H1 (cell line): ENCODE results near the gene LRTM2. TPM values are rescaled to one million over a fixed set of nuclear protein-coding genes. Genes with fewer than 3 reads are reported as not detected.

ENCODE experiments used
- CTCF ChIA-PET: fragments of 300-600 bp; sonication (Branson Sonifier 250); formaldehyde crosslinking; loops from one replicate; lab custom pipeline; 2021; ENCODE audit not compliant: partially characterized antibody; lab: Charles Lee
- POLR2A ChIA-PET: fragments of 300-600 bp; sonication (Branson Sonifier 250); formaldehyde crosslinking; loops from one replicate; lab custom pipeline; 2021; ENCODE audit warnings: inconsistent platforms; ENCODE audit not compliant: partially characterized antibody; lab: Charles Lee
- DNase-seq, 2 experiments: peaks; one replicate each; pipeline versions ENCODE4 v3.0.0 to v3.0.0-alpha.2; 2010 to 2022; ENCODE audit warnings: low spot score in 2 of 2, low read depth in 1 of 2, mixed read lengths in 1 of 2
- FAIRE-seq: peaks from 2 replicates; lab custom pipeline; 2011; peaks lifted over from hg19 to GRCh38; lab: Jason Lieb, UNC
- H2AFZ ChIP-seq: 2 replicates; pipeline ENCODE4 v1.8.1; 2012; ENCODE audit warnings: low read length, inconsistent platforms
- H2AK5ac ChIP-seq: 2 replicates; pipeline ENCODE4 v1.6.1; 2013; ENCODE audit warnings: low read depth, low read length
- H2BK120ac ChIP-seq: replicated peaks from 2 replicates; pipeline ENCODE3; 2013; ENCODE audit warnings: low read depth, low read length, inconsistent platforms
- H2BK12ac ChIP-seq: 2 replicates; pipeline ENCODE4 v1.6.1; 2013; ENCODE audit warnings: low read depth, low read length
- H2BK15ac ChIP-seq: 2 replicates; pipeline ENCODE4 v1.6.1; 2013; ENCODE audit warnings: low read length
- H2BK20ac ChIP-seq: 2 replicates; pipeline ENCODE4 v1.6.1; 2013; ENCODE audit warnings: low read length
- H2BK5ac ChIP-seq: 2 replicates; pipeline ENCODE4 v1.6.1; 2013; ENCODE audit warnings: low read depth, low read length
- H3K14ac ChIP-seq: 2 replicates; pipeline ENCODE4 v1.6.1; 2013; ENCODE audit warnings: inconsistent platforms; ENCODE audit not compliant: insufficient read length
- H3K18ac ChIP-seq: 2 replicates; pipeline ENCODE4 v1.6.1; 2013; ENCODE audit warnings: low read length; ENCODE audit errors: extremely low read depth
- H3K23ac ChIP-seq: 2 replicates; pipeline ENCODE4 v1.6.1; 2013; ENCODE audit warnings: inconsistent platforms; ENCODE audit not compliant: insufficient read length
- H3K23me2 ChIP-seq: 2 replicates; pipeline ENCODE4 v1.6.1; 2013; ENCODE audit warnings: low read depth, low read length
- H3K27ac ChIP-seq: 2 replicates; pipeline ENCODE4 v1.6.1; 2011; ENCODE audit warnings: low read depth, low read length, inconsistent platforms
- H3K27me3 ChIP-seq, 4 experiments: replicated peaks in 1 of 4; 1 replicate in 1 of 4; 2 replicates in 3 of 4; pipeline versions ENCODE4 v1.6.1 to v1.8.1; 2011 to 2013; ENCODE audit warnings: low read length in 3 of 4, mild to moderate bottlenecking in 3 of 4, inconsistent platforms in 2 of 4, mixed read lengths in 2 of 4, moderate library complexity in 1 of 4; ENCODE audit not compliant: control insufficient read depth in 3 of 4, insufficient read depth in 3 of 4; ENCODE audit errors: extremely low read depth in 1 of 4
- H3K36me3 ChIP-seq, 4 experiments: 2 replicates each; pipeline versions ENCODE4 v1.6.1 to v1.8.1; 2011 to 2013; ENCODE audit warnings: mild to moderate bottlenecking in 4 of 4, low read length in 3 of 4, moderate library complexity in 2 of 4, control low read depth in 1 of 4, inconsistent platforms in 1 of 4; ENCODE audit not compliant: insufficient read depth in 4 of 4, control insufficient read depth in 2 of 4
- H3K4ac ChIP-seq: replicated peaks from 2 replicates; pipeline ENCODE3; 2013; ENCODE audit warnings: low read length, low read depth, mixed read lengths, inconsistent platforms; ENCODE audit not compliant: insufficient read length
- H3K4me1 ChIP-seq, 4 experiments: replicated peaks in 1 of 4; 1 replicate in 1 of 4; 2 replicates in 3 of 4; pipeline versions ENCODE4 v1.6.1 to v1.8.1; 2011 to 2013; ENCODE audit warnings: low read length in 3 of 4, inconsistent platforms in 2 of 4, mixed read lengths in 1 of 4; ENCODE audit not compliant: insufficient read depth in 4 of 4, control insufficient read depth in 3 of 4
- H3K4me2 ChIP-seq, 2 experiments: 2 replicates each; pipeline versions ENCODE4 v1.6.1 to v1.8.1; 2011 to 2013; ENCODE audit warnings: low read depth in 2 of 2, low read length in 2 of 2, control low read depth in 1 of 2, inconsistent platforms in 1 of 2, mild to moderate bottlenecking in 1 of 2; ENCODE audit not compliant: insufficient read depth in 1 of 2
- H3K4me3 ChIP-seq, 4 experiments: fragments of 200-600, 300-600 bp in 1 of 4; sonication (generic), shearing (Covaris generic), sonication (Bioruptor Twin) in 1 of 4; 2 replicates each; pipeline versions ENCODE4 v1.5.1 to v1.8.1; 2011 to 2016; ENCODE audit warnings: low read length in 4 of 4, low read depth in 3 of 4, control low read depth in 2 of 4, inconsistent platforms in 2 of 4, mild to moderate bottlenecking in 2 of 4, mixed read lengths in 1 of 4, moderate library complexity in 1 of 4; ENCODE audit not compliant: insufficient read depth in 2 of 4; ENCODE audit errors: extremely low read depth in 1 of 4
- H3K56ac ChIP-seq: replicated peaks from 2 replicates; pipeline ENCODE3; 2013; ENCODE audit warnings: low read depth, mild to moderate bottlenecking, mixed read lengths, low read length, inconsistent platforms; ENCODE audit not compliant: insufficient read length
- H3K79me1 ChIP-seq: 2 replicates; pipeline ENCODE4 v1.6.1; 2013; ENCODE audit warnings: low read depth, low read length, control low read depth
- H3K79me2 ChIP-seq, 2 experiments: 2 replicates each; pipeline versions ENCODE4 v1.6.1 to v1.8.1; 2012 to 2013; ENCODE audit warnings: low read length in 2 of 2, mild to moderate bottlenecking in 2 of 2, inconsistent platforms in 1 of 2; ENCODE audit not compliant: insufficient read depth in 2 of 2, control insufficient read depth in 1 of 2
- H3K9ac ChIP-seq, 4 experiments: replicated peaks in 1 of 4; 1 replicate in 1 of 4; 2 replicates in 3 of 4; pipeline versions ENCODE4 v1.6.1 to v1.8.1; 2011 to 2013; ENCODE audit warnings: low read depth in 3 of 4, low read length in 3 of 4, control low read depth in 2 of 4, mild to moderate bottlenecking in 2 of 4, moderate library complexity in 2 of 4, inconsistent platforms in 1 of 4; ENCODE audit errors: extremely low read depth in 1 of 4
- H3K9me3 ChIP-seq, 2 experiments: 2 replicates each; pipeline versions ENCODE4 v1.6.1 to v1.8.1; 2012 to 2013; ENCODE audit warnings: mild to moderate bottlenecking in 2 of 2, moderate library complexity in 2 of 2, control low read depth in 1 of 2, inconsistent platforms in 1 of 2, low read depth in 1 of 2, low read length in 1 of 2, mixed read lengths in 1 of 2; ENCODE audit not compliant: insufficient read depth in 2 of 2
- H4K20me1 ChIP-seq, 2 experiments: replicated peaks in 1 of 2; 2 replicates each; pipeline versions ENCODE3 to v1.8.1; 2011 to 2013; ENCODE audit warnings: inconsistent platforms in 2 of 2, low read length in 2 of 2, mild to moderate bottlenecking in 1 of 2; ENCODE audit not compliant: insufficient read depth in 2 of 2, control insufficient read depth in 1 of 2
- H4K5ac ChIP-seq: 2 replicates; pipeline ENCODE4 v1.6.1; 2013; ENCODE audit warnings: low read length, low read depth, mixed read lengths, inconsistent platforms; ENCODE audit not compliant: insufficient read length
- H4K8ac ChIP-seq: 2 replicates; pipeline ENCODE4 v1.8.0; 2013; ENCODE audit warnings: mild to moderate bottlenecking, moderate library complexity, low read length, inconsistent platforms; ENCODE audit not compliant: insufficient read depth; ENCODE audit errors: extremely low read depth
- H4K91ac ChIP-seq: replicated peaks from 2 replicates; pipeline ENCODE3; 2013; ENCODE audit warnings: low read length, mixed read lengths, inconsistent platforms; ENCODE audit not compliant: insufficient read length
- ASH2L ChIP-seq: fragments of 200-600, 300-600 bp; sonication (generic); IDR thresholded peaks from one replicate; pipeline ENCODE4 v1.7.1; 2017; ENCODE audit warnings: low read length
- BACH1 ChIP-seq: IDR thresholded peaks from 2 replicates; pipeline ENCODE4 v1.6.1; 2012; ENCODE audit warnings: low read length, improper control_type of control experiment
- BCL11A ChIP-seq, 2 experiments: IDR thresholded peaks; one replicate each; pipeline ENCODE4 v1.6.1; 2011; ENCODE audit warnings: low read depth in 2 of 2, low read length in 2 of 2, mild to moderate bottlenecking in 2 of 2
- GTF2F1 ChIP-seq: IDR thresholded peaks from 2 replicates; pipeline ENCODE4 v1.6.1; 2012; ENCODE audit warnings: low read depth, low read length, improper control_type of control experiment, borderline replicate concordance
- KDM1A ChIP-seq: fragments of 200-600, 300-600 bp; sonication (generic); IDR thresholded peaks from 2 replicates; pipeline ENCODE4 v1.7.1; 2016; ENCODE audit warnings: mild to moderate bottlenecking, low read length, borderline replicate concordance
- RNF2 ChIP-seq: fragments of 200-900, 300-1000 bp; sonication (generic); IDR thresholded peaks from 2 replicates; pipeline ENCODE4 v1.7.1; 2016; ENCODE audit warnings: borderline replicate concordance, low read depth, mild to moderate bottlenecking, antibody characterized with exemption, low read length; ENCODE audit not compliant: poor library complexity, severe bottlenecking; ENCODE audit errors: missing control alignments
- RXRA ChIP-seq: IDR thresholded peaks from 2 replicates; pipeline ENCODE4 v1.6.1; 2011; ENCODE audit warnings: low read depth, mild to moderate bottlenecking, low read length, moderate library complexity; ENCODE audit not compliant: insufficient read depth
- SUZ12 ChIP-seq: fragments of 200-600 bp; sonication (generic); IDR thresholded peaks from 2 replicates; pipeline ENCODE4 v1.6.1; 2012; ENCODE audit warnings: mild to moderate bottlenecking, inconsistent platforms, low read length, moderate library complexity, mixed read lengths
- TAF1 ChIP-seq: IDR thresholded peaks from 2 replicates; pipeline ENCODE4 v1.6.1; 2011; ENCODE audit warnings: mild to moderate bottlenecking, low read depth, low read length
- USF2 ChIP-seq: IDR thresholded peaks from 2 replicates; pipeline ENCODE4 v1.6.1; 2011; ENCODE audit warnings: low read length, improper control_type of control experiment
- WGBS, 2 experiments: shearing (Covaris generic) in 1 of 2; methylation state at CpG; one replicate each; pipeline versions ENCODE4 v1.1.6 to v1.1.7; 2013 to 2015; ENCODE audit warnings: low lambda C conversion rate in 2 of 2, mixed read lengths in 2 of 2, inconsistent platforms in 1 of 2, low coverage in 1 of 2, missing lambda C conversion rate in 1 of 2; ENCODE audit not compliant: insufficient replicate concordance in 2 of 2, insufficient coverage in 1 of 2, insufficient read length in 1 of 2; ENCODE audit errors: extremely low coverage in 1 of 2, missing lambda C conversion rate in 1 of 2; 5-methylcytosine and 5-hydroxymethylcytosine counted together
- polyA plus RNA-seq, 7 experiments: library from polyadenylated mRNA; depleted of rRNA in 3 of 7; stranded (reverse) in 5 of 7; unstranded in 2 of 7; fragments of >200 nt in 5 of 7; fragments of 200-250 nt in 2 of 7; gene quantifications; 1 replicate in 5 of 7; 2 replicates in 1 of 7; 4 replicates in 1 of 7; pipeline versions ENCODE4 v1.2.1 to v1.2.3, GENCODE V29; 2011 to 2013; ENCODE audit warnings: missing spikeins in 2 of 7, mixed read lengths in 2 of 7
- total RNA-seq: library from RNA; stranded (reverse); fragmentation: NEBNext Ultra II Directional; extraction: Animal tissue kit (Norgen Biotek cat#: 25700); gene quantifications from 2 replicates; pipeline ENCODE4 v1.2.1, GENCODE V29; 2021

LRTM2 gene
- total and polyA plus RNA-seq, 2 of the 8 experiments (the other 6 are each of a cell fraction or from before 2014, with no cell fraction given) = 0.06 TPM; not detected in 1

DNA sequence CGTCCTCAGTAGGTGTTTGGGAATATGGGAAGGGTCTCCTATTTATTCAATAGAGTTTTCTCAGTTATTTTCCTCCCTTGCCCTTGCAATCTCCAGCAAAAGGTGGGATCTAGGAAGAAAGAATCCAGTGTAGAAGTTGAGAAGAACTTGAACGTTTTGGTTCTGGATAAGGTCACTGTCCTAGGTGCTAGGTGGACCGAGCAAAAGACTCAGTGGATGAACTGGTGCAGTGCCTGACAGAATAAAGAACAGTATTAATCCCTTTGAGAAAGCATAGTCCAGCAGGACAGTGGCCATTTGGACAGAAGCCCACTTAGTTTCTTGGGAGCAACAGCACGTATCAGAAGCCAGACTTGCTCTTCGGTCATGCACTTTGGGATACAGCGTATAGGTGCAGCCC lies 32.7 kb upstream of the LRTM2 start:
- no peak overlapping the region for H2AK5ac ChIP-seq
- no peak overlapping the region for H2BK20ac ChIP-seq
- FAIRE-seq (no peak), DNase-seq (no peak)
- no peaks in the 10 kb centered on the region for H3K9me3 ChIP-seq
- no peak overlapping the region for H3K9ac ChIP-seq
- no peak overlapping the region for H4K8ac ChIP-seq
- no peak overlapping the region for H3K56ac ChIP-seq
- no peak overlapping the region for H3K4ac ChIP-seq
- H3K18ac ChIP-seq = no peak overlapping the region
- no peak overlapping the region for H2BK5ac ChIP-seq
- no peak overlapping the region for H2BK12ac ChIP-seq
- H4K20me1 ChIP-seq = peaks cover 3 to 4% of the 10 kb centered on the region in 2 experiments
- no peaks in the 10 kb centered on the region for H3K23me2 ChIP-seq
- H3K79me2 ChIP-seq = no peaks in the 10 kb centered on the region
- no peak overlapping the region for H3K27ac ChIP-seq
- CTCF ChIA-PET = interaction anchor here (0.9 to 14.3 kb wide), 3 partner anchors 11 to 152 kb away, joined by 5 to 265 read pairs (median 188); no protein-coding TSS in a partner anchor
- no peaks in the 10 kb centered on the region; the same call in 1 of the 2 replicates for H3K79me1 ChIP-seq
- no peak overlapping the region for H3K4me2 ChIP-seq
- 85% methylated on average over 6 of the region's 6 CpGs; no CpG with 5 or more reads in 1 of the 2 experiments for WGBS, 2 experiments
- no peak overlapping the region for H3K14ac ChIP-seq
- H3K23ac ChIP-seq = no peak overlapping the region
- H2AFZ ChIP-seq = no peak overlapping the region
- H4K5ac ChIP-seq = no peak overlapping the region
- H2BK120ac ChIP-seq = no peak overlapping the region
- no peak overlapping the region for H2BK15ac ChIP-seq
- H3K4me1 ChIP-seq = peaks cover 0 to 6% (median under 1%) of the 10 kb centered on the region in 4 experiments; a peak in 3 of 7 replicates
- peaks cover 0 to 15% (median 9%) of the 10 kb centered on the region in 4 experiments; a peak in 5 of 8 replicates for H3K36me3 ChIP-seq
- no peaks in the 10 kb centered on the region for H3K27me3 ChIP-seq
- no peak overlapping the region for H4K91ac ChIP-seq
- POLR2A ChIA-PET = no interaction called here
- H3K4me3 ChIP-seq = no peak overlapping the region
- no peak for TF ChIP-seq RNF2
- no peak for TF ChIP-seq ASH2L
- TF ChIP-seq GTF2F1 = no peak
- no peak for TF ChIP-seq BACH1
- no peak for TF ChIP-seq BCL11A (IDR thresholded peaks at IDR 0.05; ENCODE audit: low read depth in 2 of 2, low read length in 2 of 2)
- no peak for TF ChIP-seq SUZ12
- TF ChIP-seq KDM1A = no peak
- no peak for TF ChIP-seq USF2
- no peak for TF ChIP-seq RXRA
- no peak for TF ChIP-seq TAF1
